Aortic smooth muscle cell (primary cell): ENCODE measurements around the gene FOXC2. TPM values are rescaled to one million over a fixed set of nuclear protein-coding genes. Genes with fewer than 3 reads are reported as not detected.

Experiments used
- total RNA-seq: library from RNA; depleted of rRNA; stranded (reverse); fragments of >200 nt; gene quantifications from 2 replicates; pipeline ENCODE4 v1.2.3, GENCODE V29; 2014

FOXC2 gene
- 3.4 and 4.9 TPM in 2 replicates for total RNA-seq

DNA sequence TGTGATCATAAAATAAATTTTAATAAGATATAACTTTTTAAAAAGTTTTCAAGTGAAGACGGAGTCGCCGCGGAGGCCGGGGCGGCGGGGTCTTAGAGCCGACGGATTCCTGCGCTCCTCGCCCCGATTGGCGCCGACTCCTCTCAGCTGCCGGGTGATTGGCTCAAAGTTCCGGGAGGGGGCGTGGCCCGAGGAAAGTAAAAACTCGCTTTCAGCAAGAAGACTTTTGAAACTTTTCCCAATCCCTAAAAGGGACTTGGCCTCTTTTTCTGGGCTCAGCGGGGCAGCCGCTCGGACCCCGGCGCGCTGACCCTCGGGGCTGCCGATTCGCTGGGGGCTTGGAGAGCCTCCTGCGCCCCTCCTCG is at the start of gene FOXC2:
Gene FOXC2 (plus strand): TSS at position 229 of the 365 bp plus-strand sequence. CDS start 507 bp downstream, outside the sequence.

DNA sequence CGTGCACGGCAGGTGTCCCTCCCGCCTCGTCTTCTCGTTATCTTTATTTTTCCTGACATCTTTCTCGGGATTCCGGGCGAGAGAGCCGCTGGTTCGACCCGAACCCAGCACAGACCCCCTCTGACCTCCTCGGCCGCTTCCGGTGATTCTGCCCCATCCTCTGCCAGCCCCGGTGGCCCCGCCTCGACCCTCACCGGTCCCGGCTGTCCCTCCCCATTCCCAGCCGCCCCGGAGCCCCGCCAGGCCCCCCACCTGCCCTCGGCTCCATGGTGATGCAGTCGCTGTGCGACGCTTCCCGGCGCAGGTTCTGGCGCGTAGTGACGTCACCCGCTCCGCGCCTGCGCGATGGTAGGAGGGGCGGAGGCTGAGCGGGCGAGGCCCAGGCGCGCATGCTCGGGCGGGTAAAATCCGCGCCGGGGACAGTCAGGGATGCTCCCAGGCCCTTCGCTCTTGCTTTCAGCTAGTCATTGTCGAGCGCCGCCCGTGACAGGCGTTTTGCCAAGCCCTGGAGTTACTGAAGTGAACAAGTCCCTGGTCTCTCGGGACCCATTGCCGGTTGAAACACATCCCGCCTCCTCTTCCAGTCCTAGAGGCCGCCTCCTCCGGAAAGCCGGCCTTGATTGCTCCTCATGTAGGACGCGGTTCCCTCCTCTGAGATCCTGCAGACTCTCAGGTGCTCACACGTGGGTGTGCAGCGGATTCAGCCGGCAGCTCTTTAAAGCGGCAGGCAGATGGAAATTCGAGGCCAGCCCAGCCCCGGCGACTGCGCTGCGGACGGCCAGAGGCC is 11.5 kb upstream of the FOXC2 start, which contains the start of gene MTHFSD:
Gene MTHFSD (minus strand): TSS at position 319 of the 787 bp plus-strand sequence. CDS start 51 bp downstream, at position 268.

DNA sequence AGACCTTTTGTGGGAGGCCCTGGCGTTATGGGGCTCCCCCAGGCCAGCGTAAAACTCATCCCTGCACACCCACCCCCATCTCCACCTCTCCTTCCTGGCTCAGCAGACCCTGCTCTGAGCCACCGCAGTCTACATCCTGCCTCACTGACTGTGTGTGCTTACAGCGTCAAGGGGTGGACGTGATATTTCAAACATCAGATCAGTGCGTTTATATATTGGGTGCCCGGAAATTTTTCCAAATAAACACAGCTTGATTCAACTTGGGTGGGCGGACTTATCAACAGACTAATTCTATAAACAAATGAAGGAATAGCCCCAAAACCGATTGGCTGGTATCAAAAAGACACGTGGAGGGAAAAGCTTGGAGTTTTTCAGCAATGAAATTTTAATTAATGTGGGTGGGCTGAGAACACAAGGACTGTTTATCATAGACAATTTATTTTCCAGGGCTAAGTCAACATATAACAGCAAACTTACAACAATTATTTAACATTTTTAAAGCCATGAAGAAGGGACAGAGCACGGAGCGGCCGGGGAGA is 11.5 kb downstream of the FOXC2 start, which contains the start of gene FOXL1:
Gene FOXL1 (plus strand): TSS at position 489 of the 539 bp plus-strand sequence. CDS start 175 bp downstream, outside the sequence.

Other genes starting within 250 kb of the FOXC2 start
- under 0.01 TPM in 2 replicates for gene FOXF1, start 56.3 kb upstream of the FOXC2 start, total RNA-seq
- 13.2 and 16.0 TPM in 2 replicates for gene MTHFSD, start 11.6 kb upstream of the FOXC2 start, total RNA-seq
- gene FOXL1, start 11.7 kb downstream of the FOXC2 start, total RNA-seq, result 19.3 and 31.0 TPM in 2 replicates